ENCODE measurements around the gene ARID1B. TPM values are rescaled to one million over a fixed set of nuclear protein-coding genes. Genes with fewer than 3 reads are reported as not detected.

ARID1B gene
- total RNA-seq, 1 donor from 2014 or later: 101 TPM

DNA sequence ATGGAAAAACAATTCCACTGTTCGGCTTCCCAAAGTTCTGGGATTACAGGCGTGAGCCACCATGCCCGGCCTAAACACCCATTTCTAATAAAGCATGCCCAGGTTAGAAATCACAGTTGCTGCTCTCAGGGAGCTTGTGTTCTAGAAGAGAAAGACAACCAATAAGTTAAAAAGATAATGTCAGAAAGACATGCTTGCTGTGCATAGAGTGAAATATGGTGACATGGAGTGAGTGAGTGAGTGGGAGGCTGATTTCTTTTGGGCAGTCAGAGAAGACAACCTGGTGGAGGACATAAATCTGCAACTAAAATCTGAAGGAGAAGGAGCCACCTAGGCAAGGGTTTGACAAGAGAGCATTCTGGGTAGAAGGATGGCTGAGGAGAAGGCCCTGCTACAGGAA, 222.6 kb downstream of the ARID1B start:
- H3K4me3 Mint-ChIP-seq: no peak overlapping the region
- H3K27ac Mint-ChIP-seq (ENCODE audit: unreplicated experiment): no peak overlapping the region
- H3K36me3 Mint-ChIP-seq (ENCODE audit: low read depth): peaks cover 4% of the 10 kb centered on the region
- no peaks in the 10 kb centered on the region for H3K27me3 Mint-ChIP-seq (ENCODE audit: low read depth)
- no peaks in the 10 kb centered on the region for H3K9me3 Mint-ChIP-seq
- TF ChIP-seq, protein P1, sequence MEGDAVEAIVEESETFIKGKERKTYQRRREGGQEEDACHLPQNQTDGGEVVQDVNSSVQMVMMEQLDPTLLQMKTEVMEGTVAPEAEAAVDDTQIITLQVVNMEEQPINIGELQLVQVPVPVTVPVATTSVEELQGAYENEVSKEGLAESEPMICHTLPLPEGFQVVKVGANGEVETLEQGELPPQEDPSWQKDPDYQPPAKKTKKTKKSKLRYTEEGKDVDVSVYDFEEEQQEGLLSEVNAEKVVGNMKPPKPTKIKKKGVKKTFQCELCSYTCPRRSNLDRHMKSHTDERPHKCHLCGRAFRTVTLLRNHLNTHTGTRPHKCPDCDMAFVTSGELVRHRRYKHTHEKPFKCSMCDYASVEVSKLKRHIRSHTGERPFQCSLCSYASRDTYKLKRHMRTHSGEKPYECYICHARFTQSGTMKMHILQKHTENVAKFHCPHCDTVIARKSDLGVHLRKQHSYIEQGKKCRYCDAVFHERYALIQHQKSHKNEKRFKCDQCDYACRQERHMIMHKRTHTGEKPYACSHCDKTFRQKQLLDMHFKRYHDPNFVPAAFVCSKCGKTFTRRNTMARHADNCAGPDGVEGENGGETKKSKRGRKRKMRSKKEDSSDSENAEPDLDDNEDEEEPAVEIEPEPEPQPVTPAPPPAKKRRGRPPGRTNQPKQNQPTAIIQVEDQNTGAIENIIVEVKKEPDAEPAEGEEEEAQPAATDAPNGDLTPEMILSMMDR (conservative IDR thresholded peaks at IDR 0.05): no peak
- H3K4me1 Mint-ChIP-seq: peaks cover 27% of the 10 kb centered on the region
- no peak for DNase-seq (ENCODE audit: low read depth, low spot score)

DNA sequence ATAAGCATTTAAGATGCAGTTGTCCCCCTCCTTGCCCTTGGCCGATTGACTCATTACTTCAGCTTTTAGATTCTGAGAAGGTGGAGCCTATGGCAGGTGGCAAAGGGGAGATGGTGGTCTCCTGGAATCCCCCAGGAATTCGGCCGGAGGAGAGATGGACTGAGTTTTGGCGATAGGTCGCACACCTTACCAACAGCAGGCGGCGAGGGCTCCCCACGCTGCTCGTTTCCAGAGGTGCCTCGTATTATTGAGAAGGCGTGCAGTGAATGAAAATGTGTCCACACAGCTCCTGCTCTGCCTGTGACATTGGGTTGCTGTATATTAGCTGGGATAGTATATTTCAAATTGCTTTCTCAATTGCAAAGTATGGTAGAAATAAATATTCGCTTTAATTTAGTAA, 224.5 kb downstream of the ARID1B start:
- no peak for DNase-seq (ENCODE audit: low read depth, low spot score)
- H3K27ac Mint-ChIP-seq (ENCODE audit: unreplicated experiment): no peak overlapping the region
- no peaks in the 10 kb centered on the region for H3K9me3 Mint-ChIP-seq
- no peak overlapping the region for H3K4me3 Mint-ChIP-seq
- H3K36me3 Mint-ChIP-seq (ENCODE audit: low read depth): peaks cover 4% of the 10 kb centered on the region
- TF ChIP-seq, protein P1 (conservative IDR thresholded peaks at IDR 0.05): no peak
- no peaks in the 10 kb centered on the region for H3K27me3 Mint-ChIP-seq (ENCODE audit: low read depth)
- peaks cover 33% of the 10 kb centered on the region for H3K4me1 Mint-ChIP-seq

DNA sequence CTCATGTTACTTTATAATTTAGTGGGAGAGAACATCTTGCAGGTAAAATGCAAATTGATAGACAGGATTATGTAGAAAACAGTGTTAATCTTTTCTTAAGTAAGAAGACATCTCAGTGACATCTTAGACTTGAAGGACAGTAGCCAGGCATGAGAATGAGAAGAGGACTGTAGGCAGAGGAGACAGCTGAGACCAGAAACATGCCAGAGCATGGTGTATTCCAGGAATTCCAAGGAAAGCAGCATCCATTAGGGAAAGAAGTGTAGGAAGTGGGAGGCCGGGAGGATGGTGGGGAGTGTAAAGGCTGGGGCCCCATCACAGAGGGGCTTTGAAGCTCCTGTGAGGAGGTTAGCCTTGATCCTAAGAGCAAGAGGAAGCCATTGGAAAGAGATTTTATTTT, 225.6 kb downstream of the ARID1B start:
- TF ChIP-seq, protein P1 (conservative IDR thresholded peaks at IDR 0.05): no peak
- DNase-seq (ENCODE audit: low read depth, low spot score): no peak
- peaks cover 4% of the 10 kb centered on the region for H3K36me3 Mint-ChIP-seq (ENCODE audit: low read depth)
- H3K27me3 Mint-ChIP-seq (ENCODE audit: low read depth): no peaks in the 10 kb centered on the region
- no peak overlapping the region for H3K27ac Mint-ChIP-seq (ENCODE audit: unreplicated experiment)
- H3K9me3 Mint-ChIP-seq: no peaks in the 10 kb centered on the region
- peaks cover 30% of the 10 kb centered on the region for H3K4me1 Mint-ChIP-seq
- no peak overlapping the region for H3K4me3 Mint-ChIP-seq

DNA sequence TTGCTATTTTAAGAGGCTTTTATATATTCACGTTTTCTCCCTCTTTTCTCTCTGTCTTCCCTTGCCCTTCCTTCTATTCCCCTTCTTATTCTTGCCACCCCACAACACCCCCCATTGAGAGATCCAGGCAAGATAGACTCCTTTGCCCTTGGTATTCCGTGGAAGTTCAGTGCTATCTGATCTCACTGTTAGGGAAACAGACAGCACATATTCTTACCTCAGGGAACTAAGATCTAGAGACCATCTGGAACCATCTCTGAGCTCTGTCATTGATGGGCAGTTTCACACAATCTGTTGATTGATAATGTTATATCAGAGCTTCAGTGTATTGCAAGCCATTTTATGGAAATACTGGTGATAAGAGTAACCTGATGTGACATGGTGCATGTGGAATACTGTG, 228.8 kb downstream of the ARID1B start:
- H3K4me3 Mint-ChIP-seq: no peak overlapping the region
- no peaks in the 10 kb centered on the region for H3K27me3 Mint-ChIP-seq (ENCODE audit: low read depth)
- no peak overlapping the region for H3K27ac Mint-ChIP-seq (ENCODE audit: unreplicated experiment)
- no peak for DNase-seq (ENCODE audit: low read depth, low spot score)
- TF ChIP-seq, protein P1 (conservative IDR thresholded peaks at IDR 0.05): no peak
- H3K4me1 Mint-ChIP-seq: peaks cover 15% of the 10 kb centered on the region
- peaks cover 4% of the 10 kb centered on the region for H3K36me3 Mint-ChIP-seq (ENCODE audit: low read depth)
- H3K9me3 Mint-ChIP-seq: no peaks in the 10 kb centered on the region

DNA sequence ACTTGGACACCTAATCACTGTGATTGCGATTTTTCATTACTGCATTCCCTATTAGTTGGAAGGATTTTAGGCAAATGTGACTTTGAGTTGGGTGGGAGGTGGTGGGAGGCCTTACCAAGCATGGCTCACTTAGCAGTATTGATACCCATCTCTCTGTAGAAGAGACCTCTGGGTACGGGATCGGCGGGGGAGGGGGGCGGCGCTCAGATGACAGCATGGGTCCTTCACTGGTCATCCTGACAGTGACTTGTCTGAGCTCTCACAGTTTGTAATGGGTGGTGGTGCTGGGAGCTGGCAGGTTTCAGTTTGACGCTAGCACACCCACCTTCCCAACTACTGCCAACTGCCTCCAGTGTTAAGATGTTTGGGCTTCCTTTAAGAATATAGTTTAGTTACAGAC, 231.4 kb downstream of the ARID1B start:
- H3K9me3 Mint-ChIP-seq: peaks cover 2% of the 10 kb centered on the region
- no peak for DNase-seq (ENCODE audit: low read depth, low spot score)
- H3K36me3 Mint-ChIP-seq (ENCODE audit: low read depth): no peaks in the 10 kb centered on the region
- H3K4me3 Mint-ChIP-seq: no peak overlapping the region
- no peaks in the 10 kb centered on the region for H3K27me3 Mint-ChIP-seq (ENCODE audit: low read depth)
- TF ChIP-seq, protein P1 (conservative IDR thresholded peaks at IDR 0.05): no peak
- no peak overlapping the region for H3K27ac Mint-ChIP-seq (ENCODE audit: unreplicated experiment)
- peaks cover 24% of the 10 kb centered on the region for H3K4me1 Mint-ChIP-seq

DNA sequence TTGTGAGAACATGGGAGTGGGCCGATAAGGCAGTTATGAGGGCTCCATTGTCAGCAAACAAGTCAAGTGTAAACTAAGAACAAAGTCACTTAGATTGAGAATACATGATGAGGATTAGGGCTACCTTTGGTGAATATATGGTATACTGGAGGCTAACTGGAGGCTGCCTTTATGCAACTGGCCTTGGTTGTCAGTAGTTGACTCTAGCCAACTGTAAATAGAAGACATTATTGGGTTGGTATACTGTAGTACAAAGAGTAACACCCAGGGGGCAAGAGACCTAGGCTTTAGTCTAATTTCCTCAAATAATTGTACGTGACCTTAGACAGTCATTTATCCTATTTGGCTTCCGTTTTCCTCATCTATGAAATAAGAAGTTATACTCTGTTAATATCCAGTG, 235.2 kb downstream of the ARID1B start:
- peaks cover 37% of the 10 kb centered on the region for H3K4me1 Mint-ChIP-seq
- peak overlapping the region; percentile 56 for H3K4me3 Mint-ChIP-seq
- no peak for DNase-seq (ENCODE audit: low read depth, low spot score)
- TF ChIP-seq, protein P1 (conservative IDR thresholded peaks at IDR 0.05): no peak
- peaks cover 2% of the 10 kb centered on the region for H3K9me3 Mint-ChIP-seq
- no peak overlapping the region for H3K27ac Mint-ChIP-seq (ENCODE audit: unreplicated experiment)
- no peaks in the 10 kb centered on the region for H3K27me3 Mint-ChIP-seq (ENCODE audit: low read depth)
- no peaks in the 10 kb centered on the region for H3K36me3 Mint-ChIP-seq (ENCODE audit: low read depth)

Measured in neural crest cell (in vitro differentiated cells).